Progenitor cell of endocrine pancreas (in vitro differentiated cells): ENCODE results near the gene GSTO2. TPM values are rescaled to one million over a fixed set of nuclear protein-coding genes. Genes with fewer than 3 reads are reported as not detected.

Source experiments
- microRNA-seq: library from miRNA; unstranded; fragments of <30 nt; microRNA quantifications from one replicate; pipeline ENCODE4 v1.1.0, GENCODE V29; 2020; ENCODE audit warnings: borderline number of aligned reads; ENCODE audit not compliant: unreplicated experiment
- total RNA-seq: library from RNA; stranded (reverse); gene quantifications from 2 replicates; pipeline ENCODE4 v1.2.1, GENCODE V29; 2021

GSTO2 gene
- total RNA-seq, 1 donor from 2014 or later, result 9.8 TPM

Small RNAs within 50 kb of the gene (microRNA-seq; reads per million reads assigned to microRNA genes)
- not detected for gene MIR4482

Other genes with a start within 250 kb of the GSTO2 start
- gene COL17A1, start 183.3 kb upstream of the GSTO2 start, total RNA-seq, result 0.78 and 0.86 TPM in 2 replicates
- 6.9 and 7.1 TPM in 2 replicates for gene SFR1, start 147.0 kb upstream of the GSTO2 start, total RNA-seq
- gene CFAP43, start 36.8 kb upstream of the GSTO2 start, total RNA-seq, result 4.7 and 5.4 TPM in 2 replicates
- 107 and 127 TPM in 2 replicates for gene GSTO1, start 14.3 kb upstream of the GSTO2 start, total RNA-seq
- 6.1 and 7.0 TPM in 2 replicates for gene ITPRIP, start 69.3 kb downstream of the GSTO2 start, total RNA-seq
- gene CFAP58, start 84.6 kb downstream of the GSTO2 start, total RNA-seq, result 0.24 and 0.29 TPM in 2 replicates